NCI-H69 (cell line): ENCODE measurements around the gene NPTN.
"Not testable (repeated sequence)": the region's sequence is repeated elsewhere in the genome, so short reads cannot be mapped to it uniquely, and the experiment has no call there.

ENCODE experiments used
- DNase-seq: peaks from one replicate; lab custom pipeline; 2025; lab: John Stamatoyannopoulos, UW

Gene NPTN

DNA sequence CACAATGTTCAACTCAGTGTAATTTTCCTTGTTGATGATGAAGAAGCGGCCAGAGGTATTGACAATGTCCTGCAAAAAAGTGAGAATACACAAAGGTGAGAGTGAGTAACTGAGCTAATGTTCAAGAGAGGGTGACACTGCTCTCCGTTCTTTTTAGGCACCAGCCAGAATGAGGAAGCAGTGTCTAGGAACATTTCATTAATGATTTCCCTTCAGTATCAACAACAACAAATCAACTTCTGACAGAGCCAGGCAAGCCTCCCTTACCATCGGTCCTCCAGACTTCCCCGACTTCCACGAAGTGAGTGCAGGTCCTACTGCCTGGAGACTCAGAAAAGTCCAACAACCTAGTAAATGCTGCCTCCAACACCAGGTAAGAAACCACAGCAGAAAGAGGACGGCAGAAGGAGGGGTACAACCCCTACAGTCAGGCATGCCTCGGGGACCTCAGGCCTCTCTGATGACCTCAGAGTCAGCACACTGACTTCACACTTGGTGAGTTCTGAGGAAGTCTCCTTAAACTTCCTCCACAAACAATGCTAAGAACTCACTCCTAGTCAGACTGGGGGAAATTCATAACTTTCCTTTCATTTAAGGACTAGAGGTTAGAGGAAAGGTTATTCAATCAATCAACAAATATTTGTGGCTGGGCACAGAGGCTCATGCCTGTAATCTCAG is 62.7 kb downstream of the NPTN start:
- DNase-seq: no peak

DNA sequence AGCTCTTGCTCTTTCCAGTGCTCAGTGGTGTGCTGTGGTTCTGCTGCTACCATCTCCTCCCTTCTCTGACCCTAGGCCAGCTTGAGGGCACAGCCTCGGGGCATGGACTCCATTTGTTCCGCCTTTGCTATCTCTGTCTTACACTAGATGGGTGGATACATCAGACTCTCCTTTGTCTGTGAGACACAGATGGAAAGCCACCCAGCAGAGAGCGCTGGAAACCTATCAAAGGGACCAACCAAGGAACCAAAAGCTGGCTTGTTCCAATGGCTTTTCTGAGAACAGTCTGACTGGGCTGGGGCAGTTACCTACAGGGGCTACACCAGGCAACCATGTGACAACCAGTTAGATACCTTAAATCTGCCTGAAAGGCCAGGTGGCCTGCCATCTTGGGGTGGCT is 63.8 kb downstream of the NPTN start:
- peak; percentile 22 for DNase-seq

DNA sequence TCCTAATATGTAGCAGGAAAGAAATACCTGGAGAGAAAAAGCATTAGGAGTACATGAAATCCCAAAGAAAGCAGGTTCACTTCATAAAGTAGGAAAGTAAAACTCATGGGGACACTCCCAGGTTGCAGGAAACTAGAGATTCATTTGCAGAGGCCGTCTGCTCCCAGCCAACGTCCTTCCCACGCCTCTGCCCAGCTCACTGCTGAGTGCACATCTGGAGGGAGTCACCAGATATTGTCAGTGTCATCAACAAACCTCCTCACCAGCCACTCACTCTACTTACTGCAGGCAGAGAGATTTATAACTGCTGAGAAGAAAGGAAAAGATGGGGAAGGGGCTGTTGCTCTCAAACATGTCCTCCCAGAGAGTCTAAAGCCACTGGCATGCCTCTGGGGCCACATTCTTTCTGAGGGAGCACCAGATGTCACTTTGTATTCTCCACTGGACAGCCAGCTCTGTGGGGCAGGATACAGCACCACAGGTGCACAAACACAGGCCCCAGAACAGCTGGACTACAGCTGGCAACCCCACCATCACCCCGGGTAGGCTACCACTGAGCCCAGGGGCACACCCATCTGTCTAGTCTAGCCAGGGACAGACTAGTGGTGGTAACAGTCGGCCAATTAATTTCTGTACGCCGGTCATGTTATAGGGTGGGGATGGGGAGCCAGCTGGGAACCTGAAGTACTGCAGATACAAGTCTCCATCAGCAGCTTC is 64.5 kb downstream of the NPTN start:
- DNase-seq: peak; percentile 30

DNA sequence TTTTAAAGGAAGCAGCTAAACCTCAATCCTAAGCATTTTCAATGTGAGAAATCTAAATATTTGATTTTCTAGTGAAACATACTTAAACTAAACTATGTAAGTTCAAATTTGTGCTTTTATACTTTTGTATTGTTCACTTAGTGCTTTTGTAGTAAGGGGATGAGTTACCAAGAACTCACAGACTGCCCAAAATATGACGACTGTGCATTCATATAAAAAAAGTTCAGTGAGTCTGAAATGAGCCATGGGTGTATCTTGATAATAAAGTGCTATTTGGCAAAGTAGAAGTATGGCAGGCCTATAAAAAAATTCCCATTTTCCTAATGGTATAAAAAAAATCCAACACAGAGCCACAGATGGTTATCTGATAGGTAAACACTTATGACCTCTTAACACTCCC is 66.2 kb downstream of the NPTN start:
- no peak for DNase-seq

DNA sequence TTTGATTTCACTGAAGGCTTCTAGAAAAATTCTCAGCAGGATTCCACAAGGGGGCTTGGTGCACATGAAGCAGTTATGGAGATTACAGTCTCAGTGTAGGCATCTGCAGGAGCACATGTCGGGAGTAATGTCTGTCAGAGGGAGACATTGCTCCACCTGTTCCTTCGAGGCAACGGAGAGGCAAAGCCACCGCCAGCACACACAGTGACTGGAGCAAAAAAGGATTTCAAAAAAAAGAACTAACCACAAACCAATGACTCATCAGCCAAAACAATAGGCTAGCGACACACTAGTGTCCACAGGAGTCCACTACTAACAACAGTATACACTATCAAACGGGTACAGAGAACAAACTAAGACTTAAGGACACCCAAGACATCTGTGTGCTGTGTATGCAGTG is 68.9 kb downstream of the NPTN start:
- peak; percentile 6 for DNase-seq

DNA sequence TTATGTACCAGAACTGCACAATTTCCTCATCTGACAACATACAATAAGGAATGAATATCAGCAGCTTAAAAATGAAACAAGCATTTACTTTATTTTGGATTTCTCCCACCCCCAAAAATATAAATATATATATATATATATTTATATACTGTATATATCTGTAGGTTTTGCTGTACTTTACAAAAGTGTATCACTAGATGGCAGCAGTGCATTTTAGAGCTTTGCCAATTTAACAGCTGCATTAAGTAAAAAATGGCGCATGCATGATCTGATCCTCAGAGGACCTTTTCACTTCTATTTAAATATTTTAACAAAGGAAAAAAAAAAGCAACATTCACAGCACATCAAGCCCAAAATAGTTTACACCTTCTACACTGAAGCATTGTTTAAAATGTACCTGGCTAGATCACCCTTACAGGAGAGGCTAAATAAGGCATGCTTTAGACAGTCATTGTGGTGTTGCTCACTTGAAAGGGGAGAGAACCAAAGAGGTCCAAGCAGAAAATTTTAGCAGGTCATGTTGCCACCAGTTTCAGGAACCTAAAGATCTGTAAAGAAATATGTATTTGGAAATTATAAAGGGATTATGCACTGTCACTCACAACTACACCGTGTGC is 72.6 kb downstream of the NPTN start:
- peak; percentile 65 for DNase-seq

DNA sequence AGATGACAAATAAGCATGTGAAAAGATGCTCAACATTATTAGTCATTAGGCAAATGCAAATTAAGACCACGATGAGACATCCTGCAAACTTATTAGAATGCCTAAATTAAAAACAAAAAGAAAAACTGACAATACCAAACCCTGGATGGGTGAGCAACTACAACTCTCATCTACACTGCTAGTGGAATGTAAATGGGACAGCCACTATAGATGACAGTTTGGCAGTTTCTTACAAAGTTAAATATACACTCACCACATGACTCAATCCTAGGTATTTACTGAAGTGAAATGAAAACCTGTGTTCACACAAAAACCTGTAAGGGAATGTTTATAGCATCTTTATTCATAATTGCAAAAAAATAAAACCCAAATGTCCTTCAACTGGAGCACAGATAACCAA is 74.7 kb downstream of the NPTN start:
- DNase-seq: no peak

DNA sequence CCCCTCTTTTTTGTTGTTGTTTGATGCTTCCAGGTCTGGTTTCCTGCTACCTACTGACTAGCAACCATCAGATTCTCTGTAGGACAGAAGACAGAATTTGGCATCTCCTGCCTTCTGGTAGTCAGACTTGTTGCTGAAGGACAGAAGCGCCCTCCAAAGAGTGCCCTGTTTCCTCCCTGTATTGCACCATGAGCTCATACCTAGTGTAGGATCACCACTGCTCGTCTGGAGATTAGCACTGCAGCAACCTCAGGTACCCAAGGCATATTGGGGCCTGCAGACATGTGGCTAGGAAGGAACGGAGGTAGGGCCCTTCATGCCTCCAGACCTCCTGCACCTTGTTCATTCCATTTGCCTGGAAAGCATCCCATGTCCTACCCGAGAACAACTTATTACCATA is 78.1 kb downstream of the NPTN start:
- no peak for DNase-seq

DNA sequence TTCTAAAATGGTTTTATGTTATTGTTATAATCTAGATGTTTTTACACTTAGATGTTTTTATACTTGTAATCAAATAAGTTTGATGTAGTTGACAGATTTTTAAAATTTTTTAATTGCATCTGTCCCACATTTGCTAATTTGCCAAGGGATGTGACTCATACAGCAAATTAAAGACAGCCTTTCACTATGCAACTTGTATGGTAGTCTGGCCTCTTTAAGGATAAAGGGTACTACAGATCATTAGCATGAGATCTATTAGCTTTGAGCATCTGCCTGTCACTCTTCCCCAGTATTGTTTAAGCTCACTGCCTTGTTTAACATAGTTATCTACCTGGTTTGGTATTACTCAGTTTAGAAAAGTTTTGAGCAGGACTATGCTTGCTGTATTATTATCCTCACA is 83.0 kb downstream of the NPTN start:
- peak; percentile 0 for DNase-seq

DNA sequence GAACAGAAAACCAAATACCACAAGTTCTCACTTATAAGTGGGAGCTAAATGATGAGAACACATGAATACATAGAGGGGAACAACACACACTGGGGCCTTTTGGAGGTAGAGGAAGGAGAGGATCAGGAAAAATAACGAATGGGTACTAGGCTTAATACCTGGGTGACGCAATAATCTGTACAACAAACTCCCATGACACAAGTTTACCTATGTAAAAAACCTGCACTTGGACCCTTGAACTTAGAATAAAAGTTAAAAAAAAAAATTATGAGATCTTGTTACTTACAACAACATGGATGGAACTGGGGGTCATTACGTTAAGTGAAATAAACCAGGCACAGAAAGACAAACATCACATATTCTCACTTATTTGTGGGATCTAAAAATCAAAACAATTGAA is 84.3 kb downstream of the NPTN start:
- DNase-seq: not testable (repeated sequence)

DNA sequence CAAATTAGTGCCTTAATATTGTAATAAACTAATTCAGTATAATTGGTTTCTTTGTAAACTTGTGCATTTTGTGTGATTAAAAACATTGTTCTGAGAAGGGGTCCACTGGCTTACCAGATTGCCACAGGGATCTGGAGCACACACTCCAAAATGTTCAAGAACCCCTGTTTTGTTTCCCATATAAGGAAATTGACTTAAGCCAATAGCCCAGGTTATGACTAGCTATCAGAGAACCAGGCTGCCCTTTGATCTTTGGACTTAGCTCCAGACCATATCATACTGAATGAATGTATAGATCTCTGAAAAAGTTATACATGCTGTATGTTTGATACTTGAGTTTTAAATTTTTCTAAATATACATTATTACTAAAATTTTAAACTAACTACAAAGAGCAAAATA is 91.7 kb downstream of the NPTN start:
- no peak for DNase-seq

DNA sequence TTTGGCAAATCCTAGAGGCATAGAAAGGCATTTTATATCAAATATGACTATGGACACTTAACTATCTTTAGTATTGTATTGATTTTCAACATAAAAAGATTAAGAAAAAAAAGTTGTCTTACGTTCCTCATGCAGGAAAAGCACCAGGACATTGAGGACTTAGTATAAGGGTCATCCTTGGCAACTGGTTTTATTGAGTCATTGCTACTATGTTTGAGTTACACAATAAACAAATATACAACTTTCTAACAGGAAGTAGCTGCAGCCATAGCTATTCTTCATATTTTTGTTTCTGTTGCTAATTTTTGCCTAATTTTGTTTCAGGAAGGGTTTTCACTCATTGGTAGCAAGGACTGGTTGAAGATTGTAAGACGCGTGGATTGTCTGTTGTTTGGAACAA is 93.0 kb downstream of the NPTN start:
- no peak for DNase-seq

DNA sequence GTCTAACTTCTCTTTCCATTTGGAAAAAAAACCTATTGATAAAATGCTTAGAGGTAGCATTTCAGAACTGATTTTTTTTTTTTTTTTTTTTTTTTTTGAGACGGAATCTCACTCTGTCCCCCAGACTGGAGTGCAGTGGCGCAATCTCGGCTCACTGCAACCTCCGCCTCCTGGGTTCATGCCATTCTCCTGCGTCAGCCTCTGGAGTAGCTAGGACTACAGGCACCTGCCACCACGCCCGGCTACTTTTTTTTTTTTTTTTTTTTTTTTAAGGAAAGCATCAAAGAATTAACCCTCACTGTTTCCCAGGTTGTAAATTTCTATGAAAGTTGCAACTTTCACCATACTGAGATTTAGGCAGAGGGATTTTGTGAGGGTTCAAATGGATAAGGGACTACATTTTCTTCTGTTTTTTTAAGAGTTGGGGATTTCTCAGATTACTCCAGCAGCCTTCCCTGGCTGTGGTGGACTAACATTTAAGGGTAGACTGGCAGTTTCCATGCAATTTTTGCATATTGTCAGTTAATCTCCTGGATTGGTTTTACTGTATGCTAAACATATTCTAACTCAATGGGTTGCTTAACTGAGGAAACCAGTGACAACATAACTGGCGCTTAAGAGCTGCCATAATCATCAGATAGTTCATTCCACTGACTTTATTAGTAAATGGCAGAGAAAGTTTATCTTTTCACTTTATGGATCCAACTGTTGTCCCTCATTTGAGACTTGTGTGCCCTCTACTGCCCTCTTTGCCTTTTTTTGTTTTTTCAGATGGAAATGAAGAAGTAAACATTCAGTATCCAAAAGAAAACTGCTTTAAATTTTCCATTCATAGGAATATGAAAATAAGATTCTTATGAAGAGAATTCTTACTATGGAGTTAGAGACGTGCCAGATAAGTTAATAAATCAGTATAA is 93.7 kb downstream of the NPTN start:
- DNase-seq: no peak

DNA sequence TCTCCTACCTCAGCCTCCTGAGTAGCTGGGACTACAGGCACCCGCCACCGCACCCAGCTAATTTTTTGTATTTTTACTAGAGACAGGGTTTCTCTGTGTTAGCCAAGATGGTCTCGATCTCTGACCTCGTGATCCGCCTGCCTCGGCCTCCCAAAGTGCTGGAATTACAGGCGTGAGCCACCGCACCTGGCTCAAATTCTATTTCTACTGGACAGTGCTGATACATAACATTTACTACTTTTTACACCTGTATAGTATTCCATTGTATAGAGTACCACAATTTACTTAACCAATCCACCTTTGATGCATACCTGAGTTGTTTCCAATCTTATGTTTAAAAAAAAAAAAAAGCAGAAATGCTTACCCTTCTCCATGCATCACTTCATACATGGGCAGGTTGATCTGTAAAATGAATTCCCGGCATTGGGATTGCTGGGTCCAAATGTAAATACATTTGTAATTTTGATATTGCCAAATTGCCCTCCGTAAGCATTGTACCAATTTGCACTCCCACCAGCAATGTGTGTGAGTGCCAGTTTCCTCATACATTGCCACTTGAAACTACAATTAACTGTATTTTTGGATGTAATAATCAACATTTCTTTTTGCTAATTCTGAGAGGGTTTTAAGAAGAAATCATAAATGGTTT is 94.5 kb downstream of the NPTN start:
- DNase-seq: no peak

DNA sequence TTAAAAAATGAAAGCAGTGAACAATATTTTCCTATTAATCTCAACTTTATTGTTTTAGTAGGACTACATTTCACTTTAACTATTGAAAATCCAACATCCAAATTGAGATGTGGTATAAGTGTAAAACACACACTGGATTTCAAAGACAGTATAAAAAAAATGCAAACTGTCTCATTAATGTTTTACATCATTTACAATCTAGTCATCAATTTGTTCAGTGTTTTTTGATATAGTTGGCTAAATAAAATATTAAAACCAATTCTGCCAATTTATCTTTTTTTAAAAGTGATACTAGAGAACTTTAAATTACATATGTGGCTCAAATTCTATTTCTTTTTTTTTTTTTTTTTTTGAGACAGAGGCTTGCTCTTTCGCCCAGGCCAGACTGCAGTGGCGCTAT is 95.1 kb downstream of the NPTN start:
- no peak for DNase-seq

DNA sequence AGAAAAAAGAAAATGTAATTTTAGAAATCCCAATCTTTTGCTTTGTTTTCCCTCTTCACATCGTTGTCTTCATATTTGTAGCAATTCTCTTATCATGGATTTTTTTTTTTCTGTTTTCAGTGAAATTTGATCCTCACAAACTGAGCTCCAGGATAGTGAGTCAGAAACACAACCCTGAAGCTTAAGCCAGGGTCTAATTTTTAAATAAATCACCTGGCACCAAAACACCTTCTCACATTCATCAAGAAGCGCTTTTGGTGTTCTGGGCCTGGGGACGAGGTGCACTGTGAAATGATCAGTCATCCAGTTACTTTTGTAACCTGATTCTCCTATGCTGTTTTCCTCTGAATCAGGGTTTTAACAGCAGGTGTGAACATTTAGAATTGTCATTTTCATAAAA is 102.5 kb downstream of the NPTN start:
- DNase-seq: no peak

DNA sequence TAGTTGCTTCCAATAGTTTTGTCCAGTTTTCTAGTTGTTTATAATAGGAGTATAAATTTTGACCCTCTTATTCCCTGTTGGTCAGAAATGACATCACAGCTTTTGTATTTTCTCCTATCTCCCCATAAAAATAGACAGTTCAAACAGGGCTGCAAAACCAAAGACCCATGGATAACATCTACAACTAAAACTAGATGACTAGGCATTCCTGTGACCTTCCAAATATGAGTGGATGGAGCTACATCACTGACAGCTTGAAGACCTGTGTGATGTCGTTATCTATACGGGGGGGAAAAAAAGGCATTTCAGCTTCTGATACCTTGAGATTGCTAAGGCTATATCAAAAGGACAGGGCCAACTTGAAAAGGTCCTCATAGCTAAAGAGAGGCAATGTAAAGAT is 105.6 kb downstream of the NPTN start:
- no peak for DNase-seq

DNA sequence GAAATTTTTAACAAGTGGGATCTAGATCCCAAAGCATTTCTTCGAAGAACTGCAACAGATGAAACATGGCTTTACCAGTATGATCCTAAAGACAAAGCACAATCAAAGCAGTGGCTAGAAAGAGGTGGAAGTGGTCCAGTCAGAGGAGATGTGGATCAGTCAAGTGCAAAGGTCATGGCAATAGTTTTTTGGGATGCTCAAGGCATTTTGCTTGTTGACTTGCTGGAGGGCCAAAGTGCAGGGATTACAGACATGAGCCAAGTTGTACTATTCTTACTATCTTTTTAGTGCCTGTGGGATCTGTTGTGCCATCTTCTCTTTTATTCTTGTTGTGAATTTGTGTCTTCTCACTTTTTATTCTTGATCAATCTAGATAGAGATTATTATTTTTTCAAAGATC is 108.3 kb downstream of the NPTN start:
- no peak for DNase-seq

DNA sequence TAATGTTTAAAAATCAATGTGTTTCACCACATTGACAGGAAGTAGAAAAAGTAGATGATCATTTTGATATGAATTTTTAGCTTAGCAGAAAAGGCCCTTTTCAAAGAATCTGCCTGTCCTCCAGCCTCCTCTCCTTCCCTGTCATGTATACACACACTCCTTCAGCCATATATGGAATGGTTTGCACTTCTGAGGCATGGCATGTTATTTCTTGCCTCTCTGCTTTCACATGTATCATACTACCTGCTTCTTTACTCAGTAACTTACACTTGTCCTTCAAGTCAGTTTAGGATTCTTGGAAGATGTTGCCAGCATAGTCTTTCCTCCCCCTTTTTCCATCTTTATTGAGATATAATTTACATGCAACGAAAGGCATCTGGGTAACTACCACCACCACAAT is 111.2 kb downstream of the NPTN start:
- DNase-seq: no peak

DNA sequence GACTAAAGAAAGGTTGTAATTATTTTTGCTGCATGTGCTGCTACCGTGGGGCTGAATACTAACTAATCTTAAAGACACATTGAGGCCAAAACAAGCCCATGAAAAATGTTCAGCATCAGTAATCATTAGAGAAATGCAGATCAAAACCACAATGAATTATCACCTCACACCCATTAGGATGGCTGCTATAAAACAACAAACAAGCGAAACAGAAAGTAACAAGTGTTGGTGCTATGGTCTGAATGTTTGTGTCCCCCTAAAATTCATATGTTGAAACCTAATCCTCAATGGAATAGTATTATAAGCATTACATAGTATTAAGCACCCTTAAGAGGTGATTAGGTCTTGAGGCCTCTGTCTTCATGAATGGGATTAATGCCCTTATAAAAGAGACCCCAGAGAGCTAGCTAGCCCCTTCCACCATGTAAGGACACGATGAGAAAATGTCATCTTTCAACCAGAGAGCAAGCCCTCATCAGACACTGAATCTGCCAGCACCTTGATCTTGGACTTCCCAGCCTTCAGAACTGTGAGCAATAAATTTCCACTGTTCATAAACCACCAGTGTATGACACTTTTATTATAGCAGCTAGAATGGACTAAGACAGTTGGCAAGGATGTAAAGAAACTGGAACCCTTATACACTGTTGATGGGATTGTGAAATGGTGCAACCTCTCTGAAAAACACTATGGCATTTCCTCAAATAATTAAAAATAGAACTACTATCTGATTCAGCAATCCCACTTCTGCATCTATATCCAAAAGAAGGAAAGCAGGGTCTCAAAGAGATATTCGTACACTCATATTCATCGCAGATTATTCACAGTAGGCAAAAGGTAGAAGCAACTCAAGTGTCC is 114.1 kb downstream of the NPTN start:
- DNase-seq: no peak
